ENCODE measurements around the gene LARP4B.

DNA sequence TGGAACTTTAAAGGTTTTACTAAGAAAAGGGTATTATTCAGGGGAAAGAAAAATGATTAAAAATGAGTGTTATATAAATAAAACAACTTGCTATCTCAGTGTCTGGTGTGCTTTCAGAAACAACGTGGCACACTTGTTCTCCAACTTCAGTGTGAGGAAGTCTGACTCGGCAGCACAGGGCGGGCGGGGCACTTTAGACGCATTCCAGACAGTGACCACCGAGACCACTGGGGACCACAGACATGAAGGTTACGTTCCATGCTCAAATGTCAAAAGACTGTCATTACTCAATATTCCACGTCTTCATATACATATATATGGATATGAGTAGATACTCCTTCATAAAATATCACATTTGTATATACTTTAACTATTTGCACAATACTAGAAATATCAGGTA is 87.0 kb downstream of the LARP4B start:
- TF ChIP-seq, protein P1, sequence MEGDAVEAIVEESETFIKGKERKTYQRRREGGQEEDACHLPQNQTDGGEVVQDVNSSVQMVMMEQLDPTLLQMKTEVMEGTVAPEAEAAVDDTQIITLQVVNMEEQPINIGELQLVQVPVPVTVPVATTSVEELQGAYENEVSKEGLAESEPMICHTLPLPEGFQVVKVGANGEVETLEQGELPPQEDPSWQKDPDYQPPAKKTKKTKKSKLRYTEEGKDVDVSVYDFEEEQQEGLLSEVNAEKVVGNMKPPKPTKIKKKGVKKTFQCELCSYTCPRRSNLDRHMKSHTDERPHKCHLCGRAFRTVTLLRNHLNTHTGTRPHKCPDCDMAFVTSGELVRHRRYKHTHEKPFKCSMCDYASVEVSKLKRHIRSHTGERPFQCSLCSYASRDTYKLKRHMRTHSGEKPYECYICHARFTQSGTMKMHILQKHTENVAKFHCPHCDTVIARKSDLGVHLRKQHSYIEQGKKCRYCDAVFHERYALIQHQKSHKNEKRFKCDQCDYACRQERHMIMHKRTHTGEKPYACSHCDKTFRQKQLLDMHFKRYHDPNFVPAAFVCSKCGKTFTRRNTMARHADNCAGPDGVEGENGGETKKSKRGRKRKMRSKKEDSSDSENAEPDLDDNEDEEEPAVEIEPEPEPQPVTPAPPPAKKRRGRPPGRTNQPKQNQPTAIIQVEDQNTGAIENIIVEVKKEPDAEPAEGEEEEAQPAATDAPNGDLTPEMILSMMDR (optimal IDR thresholded peaks at IDR 0.05 in 1 of 3, IDR thresholded peaks at IDR 0.05 in 1 of 3, conservative IDR thresholded peaks at IDR 0.05 in 1 of 3; ENCODE audit: extremely low read depth in 1 of 3, insufficient read depth in 2 of 3, low read length in 3 of 3) = no peak
- no peak for TF ChIP-seq EZH2 (IDR thresholded peaks at IDR 0.05; ENCODE audit: low read length)
